Measurements from ENCODE around the gene MAP1LC3B.

DNA sequence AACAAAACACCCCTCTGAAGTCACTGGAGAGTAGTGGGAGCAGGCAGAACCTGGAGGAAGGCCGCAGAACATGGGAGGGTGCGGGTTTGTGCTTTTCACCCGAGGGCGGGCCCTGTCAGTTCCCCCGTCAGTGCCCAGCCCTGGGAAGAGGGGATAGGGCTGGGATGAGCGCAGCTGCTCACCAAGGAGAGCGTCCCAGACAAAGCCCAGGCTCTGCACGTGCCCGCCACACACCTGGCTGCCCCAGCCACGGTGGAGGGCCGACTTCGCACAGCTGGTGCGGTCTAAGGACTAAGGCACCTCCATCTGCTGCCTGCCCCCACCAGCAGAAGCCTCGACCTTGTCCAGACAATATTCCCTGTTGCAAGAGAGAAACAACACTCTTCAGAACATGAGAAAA is 61.2 kb downstream of the MAP1LC3B start:
- TF ChIP-seq, protein P1, sequence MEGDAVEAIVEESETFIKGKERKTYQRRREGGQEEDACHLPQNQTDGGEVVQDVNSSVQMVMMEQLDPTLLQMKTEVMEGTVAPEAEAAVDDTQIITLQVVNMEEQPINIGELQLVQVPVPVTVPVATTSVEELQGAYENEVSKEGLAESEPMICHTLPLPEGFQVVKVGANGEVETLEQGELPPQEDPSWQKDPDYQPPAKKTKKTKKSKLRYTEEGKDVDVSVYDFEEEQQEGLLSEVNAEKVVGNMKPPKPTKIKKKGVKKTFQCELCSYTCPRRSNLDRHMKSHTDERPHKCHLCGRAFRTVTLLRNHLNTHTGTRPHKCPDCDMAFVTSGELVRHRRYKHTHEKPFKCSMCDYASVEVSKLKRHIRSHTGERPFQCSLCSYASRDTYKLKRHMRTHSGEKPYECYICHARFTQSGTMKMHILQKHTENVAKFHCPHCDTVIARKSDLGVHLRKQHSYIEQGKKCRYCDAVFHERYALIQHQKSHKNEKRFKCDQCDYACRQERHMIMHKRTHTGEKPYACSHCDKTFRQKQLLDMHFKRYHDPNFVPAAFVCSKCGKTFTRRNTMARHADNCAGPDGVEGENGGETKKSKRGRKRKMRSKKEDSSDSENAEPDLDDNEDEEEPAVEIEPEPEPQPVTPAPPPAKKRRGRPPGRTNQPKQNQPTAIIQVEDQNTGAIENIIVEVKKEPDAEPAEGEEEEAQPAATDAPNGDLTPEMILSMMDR (IDR thresholded peaks at IDR 0.05): no peak
- no peak for TF ChIP-seq POLR2A (IDR thresholded peaks at IDR 0.05)
